A673 (cell line): ENCODE data around the gene SPAG6. TPM values are rescaled to one million over a fixed set of nuclear protein-coding genes. Genes with fewer than 3 reads are reported as not detected.

Experiments used
- BruUV-seq: library from RNA; stranded (reverse); fragments of 400-500 nt; replicated peaks from 2 replicates; lab custom pipeline; 2021; lab: Mats Ljungman, UMichigan
- CTCF ChIA-PET: fragments of 300-600 bp; sonication (Branson Sonifier 250); formaldehyde crosslinking; loops from one replicate; lab custom pipeline; 2022; ENCODE audit warnings: antibody characterized with exemption; lab: Charles Lee
- POLR2A ChIA-PET: fragments of 300-600 bp; sonication (Branson Sonifier 250); formaldehyde crosslinking; loops from one replicate; lab custom pipeline; 2022; ENCODE audit warnings: antibody characterized with exemption; ENCODE audit not compliant: low non-redundant PET; lab: Charles Lee
- DNase-seq: peaks from one replicate; pipeline ENCODE4 v3.0.0-alpha.2; 2015; ENCODE audit warnings: low spot score
- H3K27ac ChIP-seq: fragments of 200-600 bp; sonication (generic); 2 replicates; pipeline ENCODE4 v1.5.1; 2016; ENCODE audit warnings: mixed run types, low read depth, mild to moderate bottlenecking, mixed read lengths, antibody characterized with exemption, low read length; ENCODE audit not compliant: poor library complexity, severe bottlenecking
- H3K27me3 ChIP-seq: fragments of 200-600 bp; sonication (generic); replicated peaks from 2 replicates; pipeline ENCODE4 v1.6.1; 2017; ENCODE audit warnings: mixed run types, low read depth, mild to moderate bottlenecking, mixed read lengths, antibody characterized with exemption, low read length; ENCODE audit not compliant: insufficient read depth, poor library complexity
- H3K36me3 ChIP-seq: fragments of 200-600 bp; sonication (generic); 2 replicates; pipeline ENCODE4 v1.6.1; 2016; ENCODE audit warnings: mixed run types, mild to moderate bottlenecking, mixed read lengths, antibody characterized with exemption, low read length; ENCODE audit not compliant: insufficient read depth, poor library complexity, severe bottlenecking
- H3K4me1 ChIP-seq: fragments of 200-600 bp; sonication (generic); 2 replicates; pipeline ENCODE4 v1.6.1; 2017; ENCODE audit warnings: mixed run types, mild to moderate bottlenecking, mixed read lengths, antibody characterized with exemption, low read length; ENCODE audit not compliant: insufficient read depth, poor library complexity, severe bottlenecking
- H3K4me3 ChIP-seq: fragments of 200-600 bp; sonication (generic); 2 replicates; pipeline ENCODE4 v1.5.1; 2016; ENCODE audit warnings: low read depth, mixed run types, mild to moderate bottlenecking, mixed read lengths, low read length; ENCODE audit not compliant: poor library complexity, severe bottlenecking
- H3K9me3 ChIP-seq: fragments of 200-600 bp; sonication (generic); 2 replicates; pipeline ENCODE4 v1.6.1; 2016; ENCODE audit warnings: mixed run types, low read depth, mild to moderate bottlenecking, mixed read lengths, antibody characterized with exemption, low read length; ENCODE audit not compliant: poor library complexity, severe bottlenecking
- CTCF ChIP-seq: fragments of 300-800, 200-600 bp; sonication (generic); conservative IDR thresholded peaks from 2 replicates; pipeline ENCODE4 v1.5.1; 2017; ENCODE audit warnings: low read depth, mild to moderate bottlenecking, antibody characterized with exemption, low read length, moderate library complexity, mixed read lengths
- EZH2 ChIP-seq: fragments of 200-600 bp; sonication (generic); IDR thresholded peaks from 2 replicates; pipeline ENCODE4 v1.6.1; 2017; ENCODE audit warnings: borderline replicate concordance, low read depth, mild to moderate bottlenecking, mixed read lengths, antibody characterized with exemption, low read length; ENCODE audit not compliant: poor library complexity, severe bottlenecking
- intact Hi-C: fragments of 100-400 bp; cut with micrococcal nuclease; formaldehyde crosslinking; loops from one replicate; pipeline ENCODE4 v1.10.0; 2022; ENCODE audit not compliant: unreplicated experiment
- total RNA-seq: library from RNA; stranded (reverse); gene quantifications from 2 replicates; pipeline ENCODE4 v1.2.3, GENCODE V29; 2021

Gene SPAG6
- total RNA-seq, 1 experiment from 2014 or later, result 0.39 TPM

GRCh38 chr10:22319980-22320558 lies 25.2 kb upstream of the SPAG6 start:
- Histone ChIP-seq H3K4me3 (peak overlapping the region; percentile 42), H3K36me3 (no peaks in the 10 kb centered on the region), H3K27me3 (peaks cover 12% of the 10 kb centered on the region), H3K4me1 (peaks cover 40% of the 10 kb centered on the region), H3K27ac (peak overlapping the region; percentile 67), H3K9me3 (no peaks in the 10 kb centered on the region)
- intact Hi-C loops, result loop anchor here (2.0 to 10.0 kb wide), 4 partner anchors 93 to 825 kb away; no protein-coding TSS in a partner anchor
- TF ChIP-seq CTCF (no peak), EZH2 (no peak)
- ChIA-PET CTCF (no interaction called here), POLR2A (interaction anchor here (0.6 kb wide), 1 partner anchor 640 kb away, joined by 3 read pairs; no protein-coding TSS in a partner anchor)
- BruUV-seq, result TSS peak; percentile 30
- no peak for DNase-seq

GRCh38 chr10:22320591-22321155 lies 24.6 kb upstream of the SPAG6 start, which contains the start of gene BMI1:
Gene BMI1 (plus strand): TSS chr10:22321099. CDS start chr10:22326450, 5,351 bp downstream.
- no peak for TF ChIP-seq CTCF
- TF ChIP-seq EZH2, result no peak
- H3K27ac ChIP-seq, result peak within 1 kb of the TSS; percentile 87
- ChIA-PET CTCF (interaction anchor here (0.6 kb wide), 1 partner anchor 340 kb away, joined by 3 read pairs; no protein-coding TSS in a partner anchor), POLR2A (no interaction called here)
- H3K9me3 ChIP-seq, result no peaks in the 10 kb centered on the region
- peaks cover 35% of the 10 kb centered on the region for H3K4me1 ChIP-seq
- intact Hi-C loops, result loop anchor here (2.0 to 10.0 kb wide), 3 partner anchors 116 to 826 kb away; no protein-coding TSS in a partner anchor
- peak; percentile 89 for DNase-seq
- no peaks in the 10 kb centered on the region for H3K36me3 ChIP-seq
- BruUV-seq, result no TSS peak
- peak within 1 kb of the TSS; percentile 91 for H3K4me3 ChIP-seq
- H3K27me3 ChIP-seq, result peaks cover 12% of the 10 kb centered on the region

- no TSS peak for BruUV-seq
- Histone ChIP-seq H3K36me3 (no peaks in the 10 kb centered on the region), H3K4me1 (peaks cover 39% of the 10 kb centered on the region), H3K27me3 (peaks cover 12% of the 10 kb centered on the region), H3K9me3 (no peaks in the 10 kb centered on the region), H3K27ac (peak overlapping the region; percentile 87), H3K4me3 (peak overlapping the region; percentile 91)
- ChIA-PET CTCF (interaction anchor here (0.6 kb wide), 1 partner anchor 341 kb away, joined by 3 read pairs; no protein-coding TSS in a partner anchor), POLR2A (no interaction called here)
- TF ChIP-seq EZH2 (no peak), CTCF (no peak)
- DNase-seq, result peak; percentile 83
- intact Hi-C loops, result loop anchor here (2.0 to 10.0 kb wide), 3 partner anchors 115 to 827 kb away; no protein-coding TSS in a partner anchor
These were observed 24.0 kb upstream of the SPAG6 start for GRCh38 chr10:22321156-22321923.
